Measurements from ENCODE around the gene PDHB. TPM values are rescaled to one million over a fixed set of nuclear protein-coding genes. Genes with fewer than 3 reads are reported as not detected.
A peak's percentile ranks its signal among the peaks of the same experiment; 100 is the strongest.
"Not testable (repeated sequence)": the region's sequence is repeated elsewhere in the genome, so short reads cannot be mapped to it uniquely, and the experiment has no call there.

Gene PDHB
- total RNA-seq, 1 experiment from 2014 or later, result 90.4 TPM

- in situ Hi-C loops (cut with HindIII; ENCODE audit: low pct_unique_long_range_greater_than_20kb, low sequenced_read_pairs), result no loop called here
These were observed 18.5 kb upstream of the PDHB start for GRCh38 chr3:58452176-58452575.

GRCh38 chr3:58441514-58442450 is 8.2 kb upstream of the PDHB start:
- in situ Hi-C loops (cut with HindIII; ENCODE audit: low pct_unique_long_range_greater_than_20kb, low sequenced_read_pairs), result no loop called here
- no peak for DNase-seq (ENCODE audit: low read depth, low spot score)

More at GRCh38 chr3:58452176-58452575, 18.5 kb upstream of the PDHB start:
- no peak for DNase-seq (ENCODE audit: low read depth, low spot score)

- in situ Hi-C loops (cut with HindIII; ENCODE audit: low pct_unique_long_range_greater_than_20kb, low sequenced_read_pairs), result not testable (repeated sequence)
These were observed 7.3 kb upstream of the PDHB start for GRCh38 chr3:58440996-58441355.

GRCh38 chr3:58437276-58437675 is 3.6 kb upstream of the PDHB start:
- in situ Hi-C loops (cut with HindIII; ENCODE audit: low pct_unique_long_range_greater_than_20kb, low sequenced_read_pairs); DNase-seq (ENCODE audit: low read depth, low spot score): not testable (repeated sequence)

More at GRCh38 chr3:58440996-58441355, 7.3 kb upstream of the PDHB start:
- not testable (repeated sequence) for DNase-seq (ENCODE audit: low read depth, low spot score)

GRCh38 chr3:58434990-58435389 is 1.4 kb upstream of the PDHB start:
- DNase-seq (ENCODE audit: low read depth, low spot score), result peak; percentile 21
- in situ Hi-C loops (cut with HindIII; ENCODE audit: low pct_unique_long_range_greater_than_20kb, low sequenced_read_pairs), result no loop called here

- in situ Hi-C loops (cut with HindIII; ENCODE audit: low pct_unique_long_range_greater_than_20kb, low sequenced_read_pairs), result no loop called here
These were observed 879 bp upstream of the PDHB start for GRCh38 chr3:58434511-58434910.

GRCh38 chr3:58434168-58434504 is 504 bp upstream of the PDHB start:
- in situ Hi-C loops (cut with HindIII; ENCODE audit: low pct_unique_long_range_greater_than_20kb, low sequenced_read_pairs), result no loop called here
- no peak for DNase-seq (ENCODE audit: low read depth, low spot score)

More at GRCh38 chr3:58434511-58434910, 879 bp upstream of the PDHB start:
- no peak for DNase-seq (ENCODE audit: low read depth, low spot score)

GRCh38 chr3:58432905-58433304 is 727 bp downstream of the PDHB start:
- no peak for DNase-seq (ENCODE audit: low read depth, low spot score)
- in situ Hi-C loops (cut with HindIII; ENCODE audit: low pct_unique_long_range_greater_than_20kb, low sequenced_read_pairs), result no loop called here

- in situ Hi-C loops (cut with HindIII; ENCODE audit: low pct_unique_long_range_greater_than_20kb, low sequenced_read_pairs), result no loop called here
- DNase-seq (ENCODE audit: low read depth, low spot score), result no peak
These were observed 4.0 kb downstream of the PDHB start for GRCh38 chr3:58429657-58430056.

- DNase-seq (ENCODE audit: low read depth, low spot score), result no peak
- in situ Hi-C loops (cut with HindIII; ENCODE audit: low pct_unique_long_range_greater_than_20kb, low sequenced_read_pairs), result no loop called here
These were observed 5.8 kb downstream of the PDHB start for GRCh38 chr3:58427661-58428361.

GRCh38 chr3:58425782-58426181 is 7.8 kb downstream of the PDHB start:
- no peak for DNase-seq (ENCODE audit: low read depth, low spot score)
- in situ Hi-C loops (cut with HindIII; ENCODE audit: low pct_unique_long_range_greater_than_20kb, low sequenced_read_pairs), result no loop called here

- no peak for DNase-seq (ENCODE audit: low read depth, low spot score)
- in situ Hi-C loops (cut with HindIII; ENCODE audit: low pct_unique_long_range_greater_than_20kb, low sequenced_read_pairs), result no loop called here
These were observed 9.0 kb downstream of the PDHB start for GRCh38 chr3:58424613-58425012.

GRCh38 chr3:58422756-58423325 is 10.8 kb downstream of the PDHB start:
- in situ Hi-C loops (cut with HindIII; ENCODE audit: low pct_unique_long_range_greater_than_20kb, low sequenced_read_pairs), result no loop called here
- DNase-seq (ENCODE audit: low read depth, low spot score), result no peak

- DNase-seq (ENCODE audit: low read depth, low spot score), result no peak
- in situ Hi-C loops (cut with HindIII; ENCODE audit: low pct_unique_long_range_greater_than_20kb, low sequenced_read_pairs), result no loop called here
These were observed 12.6 kb downstream of the PDHB start for GRCh38 chr3:58421004-58421403.

GRCh38 chr3:58419780-58420507 is 13.7 kb downstream of the PDHB start:
- DNase-seq (ENCODE audit: low read depth, low spot score), result no peak
- in situ Hi-C loops (cut with HindIII; ENCODE audit: low pct_unique_long_range_greater_than_20kb, low sequenced_read_pairs), result no loop called here

GRCh38 chr3:58418227-58418626 is 15.4 kb downstream of the PDHB start:
- no peak for DNase-seq (ENCODE audit: low read depth, low spot score)
- in situ Hi-C loops (cut with HindIII; ENCODE audit: low pct_unique_long_range_greater_than_20kb, low sequenced_read_pairs), result no loop called here

- DNase-seq (ENCODE audit: low read depth, low spot score), result no peak
- in situ Hi-C loops (cut with HindIII; ENCODE audit: low pct_unique_long_range_greater_than_20kb, low sequenced_read_pairs), result no loop called here
These were observed 16.6 kb downstream of the PDHB start for GRCh38 chr3:58417075-58417474.

GRCh38 chr3:58416191-58416590 is 17.4 kb downstream of the PDHB start:
- in situ Hi-C loops (cut with HindIII; ENCODE audit: low pct_unique_long_range_greater_than_20kb, low sequenced_read_pairs), result no loop called here
- DNase-seq (ENCODE audit: low read depth, low spot score), result no peak
